ENCODE data around the gene UGT1A9.
"Not testable (repeated sequence)": the region's sequence is repeated elsewhere in the genome, so short reads cannot be mapped to it uniquely, and the experiment has no call there.

Gene UGT1A9

DNA sequence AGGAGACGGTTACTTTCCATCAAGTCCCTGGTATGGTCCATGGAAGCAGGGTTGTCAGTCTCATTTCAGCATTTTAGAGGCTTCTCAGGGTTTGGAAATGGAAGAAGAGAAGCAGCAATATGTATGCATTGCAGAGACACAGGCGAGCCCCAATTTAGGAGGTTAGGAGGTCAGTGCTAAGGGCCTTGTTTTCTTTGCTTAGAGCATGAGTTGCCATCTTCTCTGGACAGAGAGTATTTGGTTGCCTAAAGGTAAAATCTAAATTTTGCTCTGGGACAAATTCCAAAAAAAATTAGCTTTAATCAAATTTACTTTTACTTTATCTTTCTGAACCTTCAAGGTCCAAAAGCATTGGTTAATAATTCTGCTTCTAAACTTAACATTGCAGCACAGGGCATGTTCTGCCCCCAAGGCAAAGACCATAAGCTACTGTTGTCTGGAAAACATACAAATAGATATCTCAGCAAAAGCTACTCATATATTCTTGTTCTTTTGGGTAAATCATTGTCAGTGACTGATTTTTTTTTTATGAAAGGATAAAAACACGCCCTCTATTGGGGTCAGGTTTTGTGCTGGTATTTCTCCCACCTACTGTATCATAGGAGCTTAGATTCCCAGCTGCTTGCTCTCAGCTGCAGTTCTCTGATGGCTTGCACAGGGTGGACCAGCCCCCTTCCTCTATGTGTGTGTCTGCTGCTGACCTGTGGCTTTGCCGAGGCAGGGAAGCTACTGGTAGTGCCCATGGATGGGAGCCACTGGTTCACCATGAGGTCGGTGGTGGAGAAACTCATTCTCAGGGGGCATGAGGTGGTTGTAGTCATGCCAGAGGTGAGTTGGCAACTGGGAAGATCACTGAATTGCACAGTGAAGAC, at the start of gene UGT1A9:
Gene UGT1A9 (plus strand): TSS at position 609 of the 872 bp plus-strand sequence. CDS start 37 bp downstream, at position 646.
- no peak for DNase-seq

DNA sequence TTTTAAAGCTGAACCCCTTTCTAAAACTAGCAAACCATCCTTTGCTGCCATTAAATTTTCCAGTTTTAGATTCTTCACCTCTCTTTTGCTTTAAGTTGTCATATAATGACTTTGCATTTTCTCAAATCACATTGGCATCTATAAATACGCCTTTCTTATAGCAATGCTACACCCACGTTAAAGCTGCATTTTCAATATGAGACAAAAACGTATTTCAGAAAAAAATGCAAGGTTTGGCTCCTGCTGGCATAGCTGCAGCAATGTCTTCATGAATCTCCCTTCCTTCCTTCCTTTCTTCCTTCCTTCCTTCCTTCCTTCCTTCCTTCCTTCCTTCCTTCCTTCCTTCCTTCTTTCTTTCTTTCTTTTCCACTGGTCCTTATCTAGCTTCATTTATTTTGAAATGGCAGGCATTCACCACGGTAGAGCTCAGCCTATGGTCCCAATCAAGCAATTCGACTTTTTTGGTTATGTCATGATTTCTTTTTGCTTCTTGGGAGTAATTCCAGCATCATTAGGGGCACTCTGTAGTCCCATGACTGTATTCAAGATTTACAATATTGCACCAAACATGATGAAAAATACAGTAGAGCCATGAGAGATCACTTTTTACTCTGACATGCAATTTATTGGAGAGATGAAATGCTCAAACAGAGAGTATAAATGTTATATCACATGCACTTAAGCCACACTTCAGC, 44.2 kb upstream of the UGT1A9 start:
- no peak for DNase-seq

DNA sequence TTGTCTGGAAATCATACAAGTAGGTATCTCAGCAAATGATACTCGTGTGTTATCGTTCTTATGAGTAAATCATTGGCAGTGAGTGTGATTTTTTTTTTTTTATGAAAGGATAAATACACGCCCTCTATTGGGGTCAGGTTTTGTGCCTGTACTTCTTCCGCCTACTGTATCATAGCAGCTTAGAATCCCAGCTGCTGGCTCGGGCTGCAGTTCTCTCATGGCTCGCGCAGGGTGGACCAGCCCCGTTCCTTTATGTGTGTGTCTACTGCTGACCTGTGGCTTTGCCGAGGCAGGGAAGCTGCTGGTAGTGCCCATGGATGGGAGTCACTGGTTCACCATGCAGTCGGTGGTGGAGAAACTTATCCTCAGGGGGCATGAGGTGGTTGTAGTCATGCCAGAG, 35.4 kb upstream of the UGT1A9 start, which contains the start of gene UGT1A10:
Gene UGT1A10 (plus strand): TSS at position 143 of the 400 bp plus-strand sequence. CDS start 75 bp downstream, at position 218.
- DNase-seq = not testable (repeated sequence)

DNA sequence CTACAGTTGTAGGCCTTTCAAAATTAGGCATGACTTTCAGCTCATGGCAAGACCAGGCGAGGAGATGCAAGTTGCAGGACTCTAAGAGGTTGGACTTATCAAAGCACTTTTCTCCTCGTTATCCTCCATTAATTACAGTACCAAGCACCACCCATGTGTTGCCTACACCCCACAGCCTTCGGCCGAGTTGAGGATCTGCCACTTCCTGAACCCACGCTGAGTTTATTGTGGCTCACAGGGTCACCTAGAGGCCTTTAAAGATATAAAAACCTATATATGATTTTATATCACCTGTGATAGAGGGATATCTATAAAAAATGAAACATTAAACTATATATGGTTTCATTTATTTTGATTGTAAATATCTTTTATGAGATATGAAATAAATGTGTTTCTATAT, 32.9 kb upstream of the UGT1A9 start:
- DNase-seq = no peak

DNA sequence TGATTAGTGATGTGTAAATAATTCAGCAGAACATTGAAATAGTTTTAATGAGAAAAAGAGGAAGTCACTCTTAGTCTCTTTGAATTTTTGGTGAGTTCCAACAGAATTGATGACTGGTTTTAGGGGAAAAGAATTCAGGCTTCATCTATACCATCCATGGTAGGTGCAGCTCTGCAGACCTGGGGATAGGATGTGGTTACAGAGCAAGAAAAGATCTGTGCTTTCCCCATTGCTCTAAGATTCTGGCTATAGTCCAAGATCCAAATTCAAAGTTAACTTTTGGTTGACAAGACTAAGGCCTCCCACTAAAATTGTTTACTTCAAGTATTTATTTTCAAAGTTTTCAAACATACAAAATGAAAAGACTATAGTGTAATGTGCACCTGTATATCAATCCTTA, 31.8 kb upstream of the UGT1A9 start:
- DNase-seq = no peak

DNA sequence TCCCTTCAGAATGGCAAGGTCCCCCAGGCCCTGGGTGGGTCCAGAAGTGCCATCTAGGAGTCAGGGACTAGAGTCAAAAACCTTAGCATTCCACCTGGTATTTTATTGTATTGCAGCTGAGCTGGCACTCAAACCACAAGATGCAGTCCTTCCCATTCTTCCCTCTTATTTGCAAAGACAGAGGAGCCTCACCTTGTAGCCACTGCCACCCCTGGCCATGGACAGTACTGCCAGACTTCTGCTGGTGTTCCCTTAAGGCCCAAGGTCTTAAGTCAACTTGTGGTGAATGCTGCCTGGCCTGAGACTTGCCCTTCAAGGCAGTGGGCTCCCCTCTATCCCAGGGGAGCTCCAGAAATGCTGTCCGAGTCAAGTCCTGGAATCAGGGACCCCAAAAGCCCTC, 28.6 kb upstream of the UGT1A9 start:
- no peak for DNase-seq

DNA sequence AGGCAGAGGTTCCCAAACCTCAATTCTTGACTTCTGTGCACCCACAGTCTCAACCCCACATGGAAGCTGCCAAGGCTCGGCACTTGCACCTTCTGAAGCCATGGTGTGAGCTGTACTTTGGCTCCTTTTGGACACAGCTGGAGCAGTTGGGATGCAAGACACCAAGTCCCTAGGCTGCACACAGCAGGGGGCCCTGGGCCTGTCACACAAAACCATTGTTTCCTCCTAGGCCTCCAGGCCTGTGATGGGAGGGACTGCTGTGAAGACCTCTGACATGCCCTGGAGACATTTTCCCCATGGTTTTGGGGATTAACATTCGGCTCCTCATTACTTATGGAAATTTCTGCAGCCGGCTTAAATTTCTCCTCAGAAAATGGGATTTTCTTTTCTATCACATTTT, 25.7 kb upstream of the UGT1A9 start:
- DNase-seq = not testable (repeated sequence)

DNA sequence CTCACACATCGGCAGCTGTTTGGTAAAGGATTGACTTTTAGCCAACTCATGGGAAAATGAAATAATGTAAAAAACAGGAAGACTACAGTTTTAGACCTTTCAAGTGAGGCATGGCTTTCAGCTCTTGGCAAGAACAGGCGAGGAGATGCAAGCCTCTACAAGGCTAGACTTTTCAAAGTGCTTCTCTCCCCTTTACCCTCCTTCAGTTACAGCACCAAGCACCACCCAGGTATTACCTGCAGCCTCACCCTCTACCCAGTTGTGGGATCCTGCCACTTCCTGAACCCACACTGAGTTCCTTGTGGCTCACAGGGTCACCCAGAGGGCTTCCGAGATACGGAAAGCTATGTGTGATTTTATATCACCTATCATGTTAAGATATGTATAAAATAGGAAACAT, 20.7 kb upstream of the UGT1A9 start:
- DNase-seq = no peak

DNA sequence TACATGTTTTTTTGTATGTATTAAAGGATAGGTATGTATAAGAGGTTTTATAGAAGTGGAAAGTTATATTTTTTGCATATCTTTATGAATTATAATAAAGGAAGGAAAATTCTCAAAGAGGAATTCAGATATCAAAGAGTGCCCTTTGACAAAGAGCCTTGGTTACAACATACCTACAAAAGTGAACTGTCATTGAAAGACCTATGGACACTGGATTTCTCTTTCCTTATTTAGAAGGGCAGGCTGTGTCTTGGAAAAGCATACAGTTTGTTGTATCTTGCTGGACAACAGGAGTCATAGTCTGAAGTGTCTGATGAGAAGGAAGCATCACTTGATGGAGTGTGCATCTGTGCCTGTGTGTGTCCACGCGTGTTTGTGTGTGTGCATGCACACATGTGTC, 20.3 kb upstream of the UGT1A9 start:
- no peak for DNase-seq

DNA sequence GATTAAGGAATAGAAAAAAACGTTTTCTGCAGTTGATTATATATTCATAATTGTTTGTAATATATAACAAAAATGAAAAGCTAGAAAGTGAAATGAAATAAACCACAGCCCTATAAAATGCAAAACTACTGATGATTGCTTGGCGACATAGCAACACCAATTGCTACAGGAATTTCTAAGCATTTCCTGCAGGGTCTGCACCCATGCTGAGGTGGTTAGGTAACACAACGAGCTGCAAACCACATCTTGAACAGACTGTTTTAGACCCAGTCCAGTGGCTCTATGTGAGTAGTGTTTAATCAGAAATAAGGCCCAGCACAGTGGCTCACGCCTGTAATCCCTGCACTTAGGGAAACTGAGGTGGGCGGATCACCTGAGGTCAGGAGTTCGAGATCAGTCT, 17.2 kb upstream of the UGT1A9 start:
- no peak for DNase-seq

DNA sequence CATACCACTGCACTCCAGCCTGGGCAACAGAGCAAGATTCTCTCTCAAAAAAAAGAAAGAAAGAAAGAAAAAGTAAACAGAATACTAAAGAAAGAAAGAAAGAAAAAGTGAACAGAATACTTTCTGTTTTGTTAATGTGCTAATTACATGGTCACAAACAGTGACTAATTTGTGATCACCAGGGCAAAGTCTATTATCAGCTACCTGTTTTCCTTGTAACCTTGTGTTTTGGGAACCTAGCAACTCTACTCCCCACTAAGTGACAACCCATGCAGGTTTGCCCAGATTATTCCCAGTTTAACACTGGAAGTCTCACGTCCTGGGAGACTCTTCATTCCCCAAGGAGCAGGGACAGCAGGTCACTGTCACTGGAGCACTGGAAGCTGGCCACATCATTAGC, 16.7 kb upstream of the UGT1A9 start:
- DNase-seq = no peak

DNA sequence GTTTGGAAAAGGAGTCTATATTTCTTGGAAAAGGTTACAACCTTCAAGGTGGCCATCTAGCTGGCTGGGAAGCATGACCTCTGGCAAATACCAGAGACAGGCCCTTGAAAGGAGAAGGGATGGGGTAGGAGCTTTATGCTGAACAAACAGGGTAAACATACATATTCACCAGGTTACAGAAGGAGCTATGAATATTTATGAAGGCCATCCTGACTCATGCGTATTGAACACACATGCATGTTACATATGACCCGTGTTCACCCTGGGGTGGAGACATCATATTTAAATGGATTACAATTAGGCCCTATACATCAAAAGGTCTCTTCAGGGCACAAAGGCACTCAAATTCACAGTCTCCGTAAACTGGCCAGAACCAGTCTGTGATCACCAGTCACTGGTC, 15.8 kb upstream of the UGT1A9 start:
- DNase-seq = not testable (repeated sequence)

DNA sequence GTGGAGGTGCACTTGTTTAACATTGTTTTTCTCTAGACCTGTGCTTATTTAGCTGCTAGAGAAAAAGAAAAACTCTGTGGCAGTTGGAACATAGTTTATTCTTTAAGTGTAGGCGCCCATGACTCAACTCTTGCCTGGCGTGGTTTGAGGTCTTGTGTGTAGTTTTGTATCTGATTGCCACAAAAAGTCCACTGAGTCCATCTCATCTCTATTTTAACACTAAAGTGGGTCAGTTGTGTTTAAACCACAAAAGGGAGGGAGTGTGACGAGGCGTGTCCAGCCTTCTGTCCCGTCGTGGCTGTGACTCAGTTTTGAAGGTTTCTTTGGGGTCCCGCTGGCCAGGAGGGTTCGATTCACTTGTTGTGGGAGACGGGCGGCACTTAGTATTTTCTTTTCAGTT, 15.3 kb upstream of the UGT1A9 start:
- DNase-seq = no peak

DNA sequence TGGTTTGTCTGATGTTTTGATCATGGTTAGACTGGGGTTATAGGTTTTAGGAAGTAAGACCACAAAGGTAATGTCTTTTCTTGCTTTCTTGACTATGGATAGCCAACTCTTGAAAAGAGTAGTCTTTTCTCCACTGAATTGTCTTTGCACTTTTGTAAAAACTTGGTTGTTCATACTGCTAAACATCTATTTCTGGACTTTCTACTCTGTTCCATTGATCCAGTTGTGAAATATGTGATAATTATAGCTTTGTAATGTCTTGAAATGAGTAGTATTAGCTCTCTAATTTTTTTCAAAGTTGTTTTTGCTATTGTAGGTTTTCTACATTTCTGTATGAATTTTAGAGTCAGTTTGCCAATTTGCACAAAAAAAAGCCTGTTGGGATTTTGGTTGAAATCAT, 13.1 kb upstream of the UGT1A9 start:
- no peak for DNase-seq

DNA sequence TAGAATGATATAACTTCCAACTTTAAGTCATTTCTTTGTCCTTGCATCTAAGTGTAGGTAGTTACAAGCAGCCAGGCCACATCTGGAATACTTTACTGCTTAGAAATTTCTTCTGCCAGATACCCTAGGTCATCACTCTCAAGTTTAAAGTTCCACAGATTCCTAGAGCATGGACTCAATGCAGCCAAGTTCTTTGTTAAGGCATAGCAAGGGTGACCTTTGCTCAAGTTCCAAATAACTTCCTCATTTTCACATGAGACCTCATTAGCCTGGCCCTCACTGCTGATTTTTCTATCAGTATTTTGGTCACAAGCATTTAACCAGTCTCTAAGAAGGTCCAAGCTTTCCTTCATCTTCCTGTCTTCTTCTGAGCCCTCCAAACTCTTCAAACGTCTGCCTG, 7.8 kb upstream of the UGT1A9 start:
- no peak for DNase-seq

DNA sequence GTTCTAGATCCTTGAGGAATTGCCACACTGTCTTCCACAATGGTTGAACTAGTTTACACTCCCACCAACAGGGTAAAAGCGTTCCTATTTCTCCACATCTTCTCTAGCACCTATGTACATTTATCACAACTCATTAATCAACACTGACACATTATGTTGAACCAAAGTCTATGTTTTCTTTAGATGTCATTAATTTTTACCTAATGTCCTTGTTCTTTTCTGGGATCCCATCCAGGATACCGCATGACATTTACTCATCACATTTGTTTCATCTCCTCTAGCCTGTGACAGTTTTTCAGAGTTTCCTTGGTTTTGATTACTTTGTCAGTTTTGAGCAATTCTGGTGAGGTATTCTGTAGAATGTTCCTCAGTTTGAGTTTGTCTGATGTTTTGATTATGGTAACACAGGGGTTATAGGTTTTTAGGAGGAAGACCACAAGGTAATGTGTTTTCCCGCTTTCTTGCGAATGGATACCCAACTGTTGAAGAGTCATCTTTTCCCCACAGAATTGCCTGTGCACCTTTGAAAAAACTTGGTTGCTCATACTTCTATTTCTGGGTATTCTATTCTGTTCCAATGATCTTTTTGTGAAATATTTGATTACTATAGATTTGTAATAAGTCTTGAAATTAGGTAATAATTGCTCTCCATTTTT, 3.0 kb upstream of the UGT1A9 start:
- no peak for DNase-seq

DNA sequence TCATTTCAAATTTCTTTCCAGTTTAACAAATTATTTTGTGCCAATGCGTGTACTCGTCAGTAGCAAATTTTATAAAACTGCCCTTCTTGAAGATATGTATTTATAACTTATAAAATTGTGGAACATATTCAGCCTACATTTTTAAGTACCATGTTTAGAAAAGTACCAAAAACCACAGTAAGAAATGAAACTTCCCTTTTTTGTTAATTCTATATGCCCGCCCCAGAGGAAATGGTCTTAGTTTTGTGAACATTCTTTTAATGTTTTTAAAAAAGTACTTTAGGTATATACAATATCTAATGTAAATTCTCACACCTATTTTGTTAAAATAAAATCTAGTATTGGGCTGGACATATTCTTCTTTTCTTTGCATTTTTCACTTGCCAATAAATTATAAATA, 1.2 kb downstream of the UGT1A9 start:
- DNase-seq = no peak

DNA sequence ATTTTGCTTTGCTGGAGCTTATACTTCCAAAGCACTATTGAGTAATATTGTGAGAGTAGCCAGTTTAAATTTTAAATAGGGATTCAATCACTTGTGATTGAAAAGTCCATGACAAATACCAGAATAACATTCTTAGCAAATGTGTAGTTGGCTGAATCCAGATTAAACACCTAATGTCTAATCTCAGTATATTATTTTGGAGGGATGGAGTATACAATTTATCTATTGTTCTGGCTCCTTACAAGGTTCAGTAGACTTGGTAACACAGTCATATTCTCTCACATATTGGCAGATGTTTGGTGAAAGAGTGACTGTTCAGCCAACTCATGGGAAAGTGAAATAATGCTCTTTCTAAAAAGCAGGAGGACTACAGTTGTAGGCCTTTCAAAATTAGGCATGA, 2.2 kb downstream of the UGT1A9 start:
- DNase-seq = no peak

DNA sequence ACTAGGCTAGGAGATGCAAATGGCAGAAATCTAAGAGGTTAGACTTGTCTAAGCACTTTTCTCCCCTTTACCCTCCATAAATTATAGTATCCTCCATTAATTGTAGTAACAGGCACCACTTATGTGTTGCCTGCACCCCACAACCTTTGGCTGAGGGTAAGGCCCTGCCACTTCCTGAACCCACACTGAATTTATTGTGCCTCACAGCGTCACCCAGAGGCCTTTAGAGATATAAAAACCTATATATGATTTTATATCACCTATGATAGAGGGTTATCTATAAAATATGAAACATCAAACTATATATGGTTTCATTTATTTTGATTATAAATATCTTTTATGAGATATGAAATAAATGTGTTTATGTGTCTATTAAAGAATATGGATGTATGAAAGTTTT, 2.6 kb downstream of the UGT1A9 start:
- no peak for DNase-seq

DNA sequence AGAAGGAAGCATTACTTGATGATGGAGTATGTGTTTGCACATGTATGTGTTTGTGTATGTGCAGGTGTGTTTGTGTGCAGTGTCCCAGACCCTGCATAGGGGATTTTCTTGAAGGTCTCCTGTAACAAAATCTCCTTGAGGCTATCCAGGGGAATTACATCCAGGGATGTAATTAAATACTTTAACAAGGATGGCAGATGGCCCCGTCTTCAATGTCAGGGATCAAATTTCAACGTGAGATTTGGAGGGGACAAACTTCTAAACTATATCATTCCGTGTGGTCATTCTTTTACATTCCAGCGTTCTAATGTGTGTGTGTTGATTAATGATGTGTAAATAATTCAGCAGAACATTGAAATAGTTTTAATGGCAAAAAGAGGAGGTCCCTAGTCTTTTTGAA, 3.3 kb downstream of the UGT1A9 start:
- peak in 1 of 2 experiments; percentile 10 for DNase-seq

DNA sequence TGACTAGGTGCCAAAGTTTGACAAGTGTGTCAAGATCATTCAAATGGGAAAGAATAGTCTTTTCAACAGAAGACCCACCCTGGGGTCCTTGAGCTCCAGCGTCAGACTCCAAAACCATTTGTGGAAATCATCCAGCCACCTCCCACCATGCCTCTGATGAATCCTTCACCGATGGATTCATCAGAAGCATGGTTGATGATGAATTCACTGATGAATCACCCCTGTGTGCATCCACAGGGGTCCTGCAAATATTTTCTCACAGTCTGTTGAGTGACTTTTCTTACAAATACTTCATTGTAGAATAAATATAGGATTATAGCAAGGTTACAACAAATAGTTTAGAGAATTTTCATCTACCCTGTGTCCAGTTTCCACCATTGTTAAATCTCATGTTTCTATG, 4.3 kb downstream of the UGT1A9 start:
- no peak for DNase-seq

DNA sequence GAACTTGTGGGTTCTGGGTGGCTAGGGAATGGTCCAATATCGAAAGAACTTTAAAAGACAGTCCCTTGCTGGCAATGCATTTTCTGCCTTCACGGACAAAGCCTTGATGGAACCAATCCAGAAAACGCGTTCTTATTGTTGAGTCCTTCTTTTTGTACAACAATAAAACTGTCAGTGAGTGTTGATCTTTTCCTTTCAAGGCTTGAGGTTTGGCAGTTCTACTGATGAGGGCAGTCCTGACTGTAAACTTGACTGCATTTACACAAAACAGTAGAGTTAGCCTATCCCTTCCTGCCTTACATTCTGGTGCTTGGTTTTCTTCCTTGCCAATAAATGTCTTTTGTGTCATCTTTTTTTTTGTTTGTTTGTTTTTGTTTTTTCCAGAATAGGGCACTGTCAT, 7.5 kb downstream of the UGT1A9 start:
- DNase-seq = no peak

DNA sequence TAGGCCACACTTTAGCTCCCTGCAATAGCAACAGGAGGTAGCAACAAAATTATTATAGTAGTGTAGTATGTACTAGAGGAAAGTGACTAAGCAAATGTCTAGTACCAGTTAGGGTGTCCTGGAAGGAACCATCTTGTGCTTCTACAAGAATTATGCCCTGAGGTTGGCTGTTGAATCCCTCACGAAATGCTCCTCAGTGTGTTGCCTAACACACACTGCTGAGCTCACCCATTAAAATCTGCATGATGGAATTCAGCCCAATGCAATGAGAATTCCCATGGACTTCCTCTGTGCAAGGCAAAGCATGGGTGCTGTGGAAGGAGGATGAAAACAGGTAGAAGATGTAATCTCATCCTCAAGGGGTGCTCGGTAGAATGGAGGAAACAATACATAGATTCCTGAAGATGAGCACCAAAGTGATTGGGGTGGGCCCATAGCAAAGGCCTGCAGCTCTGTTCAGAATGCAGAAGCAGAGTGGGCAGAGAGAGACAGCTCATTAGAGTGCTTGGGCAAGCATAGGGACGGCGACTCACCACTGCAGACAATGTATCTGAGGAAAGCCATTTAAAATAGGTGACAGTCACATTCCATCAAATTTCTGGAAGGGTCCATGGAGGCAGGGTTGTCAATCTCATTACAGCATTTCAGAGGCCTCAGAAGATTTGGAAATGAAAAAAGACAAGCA, 8.8 kb downstream of the UGT1A9 start:
- no peak for DNase-seq
